B cell (primary cell): ENCODE results near the gene SEC62. TPM values are rescaled to one million over a fixed set of nuclear protein-coding genes. Genes with fewer than 3 reads are reported as not detected.

Experiments
- ATAC-seq: fragments of 200-7000 bp; cut with Tn5 transposase; one replicate; pipeline ENCODE4 v1.10.0; 2021; ENCODE audit warnings: low read depth, mild to moderate bottlenecking, moderate number of reproducible peaks, moderate library complexity
- CTCF ChIA-PET: fragments of 350-600 bp; sonication (Branson Sonifier 250); formaldehyde crosslinking; loops from one replicate; lab custom pipeline; 2021; ENCODE audit warnings: antibody characterized with exemption, inconsistent platforms; lab: Charles Lee
- POLR2A ChIA-PET: fragments of 350-600 bp; sonication (Branson Sonifier 250); formaldehyde crosslinking; loops from one replicate; lab custom pipeline; 2021; ENCODE audit warnings: antibody characterized with exemption; lab: Charles Lee
- DNase-seq: peaks from one replicate; pipeline ENCODE4 v3.0.0; 2013
- H2AFZ ChIP-seq: 2 replicates; pipeline ENCODE4 v1.6.1; 2012; ENCODE audit warnings: mild to moderate bottlenecking, low read depth, low read length; ENCODE audit not compliant: insufficient read depth, poor library complexity, severe bottlenecking
- H3K27ac ChIP-seq, 2 donors: 1 replicate in 1 of 2; 2 replicates in 1 of 2; pipeline ENCODE4 v1.5.1; 2012 to 2013; ENCODE audit warnings: low read length in 2 of 2, mild to moderate bottlenecking in 2 of 2, moderate library complexity in 1 of 2
- H3K27me3 ChIP-seq, 4 experiments: fragments of 200-600 bp in 1 of 4; sonication (generic) in 1 of 4; replicated peaks in 1 of 4; 1 replicate in 2 of 4; 2 replicates in 2 of 4; pipeline versions ENCODE4 v1.6.1 to v1.7.0; 2013 to 2016; ENCODE audit warnings: low read length in 3 of 4, mild to moderate bottlenecking in 2 of 4, mixed read lengths in 1 of 4, moderate library complexity in 1 of 4; ENCODE audit not compliant: insufficient read depth in 4 of 4, control insufficient read depth in 3 of 4; ENCODE audit errors: control extremely low read depth in 1 of 4
- H3K36me3 ChIP-seq, 2 experiments: replicated peaks in 1 of 2; 1 replicate in 1 of 2; 2 replicates in 1 of 2; pipeline versions ENCODE4 v1.6.1 to v1.7.1; 2013; ENCODE audit warnings: low read length in 1 of 2; ENCODE audit not compliant: insufficient read depth in 2 of 2, control insufficient read depth in 1 of 2; ENCODE audit errors: control extremely low read depth in 1 of 2, extremely low read depth in 1 of 2
- H3K4me1 ChIP-seq, 2 donors: fragments of 200-600 bp in 1 of 2; sonication (generic) in 1 of 2; 1 replicate in 1 of 2; 2 replicates in 1 of 2; pipeline versions ENCODE4 v1.5.1 to v1.6.1; 2013 to 2017; ENCODE audit warnings: low read length in 2 of 2; ENCODE audit not compliant: control insufficient read depth in 2 of 2, insufficient read depth in 2 of 2
- H3K4me2 ChIP-seq: replicated peaks from 2 replicates; pipeline ENCODE3; 2012; ENCODE audit warnings: mild to moderate bottlenecking, low read depth, low read length; ENCODE audit not compliant: poor library complexity, severe bottlenecking
- H3K4me3 ChIP-seq, 5 experiments: fragments of 200-600 bp in 1 of 5; sonication (generic) in 1 of 5; 1 replicate in 3 of 5; 2 replicates in 2 of 5; pipeline versions ENCODE4 v1.5.1 to v1.7.0; 2011 to 2016; ENCODE audit warnings: low read length in 4 of 5, mild to moderate bottlenecking in 4 of 5, low read depth in 2 of 5, control low read depth in 1 of 5, moderate library complexity in 1 of 5; ENCODE audit not compliant: insufficient read depth in 1 of 5; ENCODE audit errors: control extremely low read depth in 1 of 5, extremely low read depth in 1 of 5
- H3K79me2 ChIP-seq: fragments of 200-600 bp; sonication (generic); one replicate; pipeline ENCODE4 v1.6.0; 2016; ENCODE audit warnings: low read length; ENCODE audit not compliant: control insufficient read depth, insufficient read depth
- H3K9ac ChIP-seq: fragments of 200-600 bp; sonication (generic); 2 replicates; pipeline ENCODE4 v1.6.1; 2017; ENCODE audit warnings: mild to moderate bottlenecking, low read length, moderate library complexity
- H3K9me3 ChIP-seq, 3 donors: one replicate each; pipeline versions ENCODE4 v1.6.1 to v1.7.1; 2013; ENCODE audit warnings: low read length in 2 of 3; ENCODE audit not compliant: control insufficient read depth in 2 of 3, insufficient read depth in 1 of 3; ENCODE audit errors: control extremely low read depth in 1 of 3
- H4K20me1 ChIP-seq: 2 replicates; pipeline ENCODE4 v1.6.0; 2012; ENCODE audit warnings: mild to moderate bottlenecking, low read length; ENCODE audit not compliant: insufficient read depth, control insufficient read depth, poor library complexity, severe bottlenecking
- H3K27ac Mint-ChIP-seq: one replicate; pipeline ENCODE4 v1.8.0; 2021; ENCODE audit warnings: mixed read lengths
- H3K27me3 Mint-ChIP-seq: one replicate; pipeline ENCODE4 v1.8.0; 2021; ENCODE audit warnings: mixed read lengths
- H3K4me1 Mint-ChIP-seq: one replicate; pipeline ENCODE4 v1.8.0; 2021; ENCODE audit warnings: mixed read lengths
- H3K4me3 Mint-ChIP-seq: one replicate; pipeline ENCODE4 v1.8.0; 2021; ENCODE audit warnings: mixed read lengths
- H3K9me3 Mint-ChIP-seq: one replicate; pipeline ENCODE4 v1.8.0; 2022; ENCODE audit warnings: mixed read lengths; ENCODE audit not compliant: insufficient read depth
- CTCF ChIP-seq: fragments of 200-600 bp; IDR thresholded peaks from one replicate; pipeline ENCODE4 v1.8.0; 2022; ENCODE audit warnings: antibody characterized with exemption, mild to moderate bottlenecking
- EZH2 ChIP-seq: IDR thresholded peaks from 2 replicates; pipeline ENCODE4 v1.6.1; 2012; ENCODE audit warnings: borderline replicate concordance, low read depth, mild to moderate bottlenecking, moderate library complexity, low read length; ENCODE audit not compliant: insufficient read depth, poor library complexity, severe bottlenecking
- WGBS: methylation state at CpG from one replicate; pipeline ENCODE4 v1.1.5; 2013; ENCODE audit warnings: missing lambda C conversion rate; ENCODE audit not compliant: insufficient coverage; 5-methylcytosine and 5-hydroxymethylcytosine counted together
- intact Hi-C: fragments of 100-400 bp; cut with micrococcal nuclease; formaldehyde crosslinking; loops from one replicate; pipeline ENCODE4 v1.10.0; 2022
- polyA plus RNA-seq: library from polyadenylated mRNA; depleted of rRNA; stranded (reverse); fragments of >200 nt; gene quantifications from 2 replicates; pipeline ENCODE4 v1.2.3, GENCODE V29; 2012
- total RNA-seq, 2 donors: library from RNA; stranded (reverse); fragments of 120-200 nt in 1 of 2; gene quantifications; 1 replicate in 1 of 2; 2 replicates in 1 of 2; pipeline versions ENCODE4 v1.2.3 to v1.2.4, GENCODE V29; 2013 to 2022

SEC62 gene
- total and polyA plus RNA-seq, 2 donors (not counting 1 experiment from before 2014, with no cell fraction given) = 40.3 to 166 TPM

GRCh38 chr3:169939751-169940150 lies 26.9 kb upstream of the SEC62 start:
- H3K9me3 Mint-ChIP-seq = peaks cover 3% of the 10 kb centered on the region
- Histone ChIP-seq H2AFZ (no peak overlapping the region), H3K4me3 (peak overlapping the region in 1 of 5 experiments; percentile 22), H3K79me2 (peaks cover 3% of the 10 kb centered on the region), H3K4me1 (peaks cover 64 to 68% of the 10 kb centered on the region in 2 donors), H4K20me1 (no peaks in the 10 kb centered on the region), H3K27ac (peak overlapping the region; percentile 84 to 90), H3K27me3 (no peaks in the 10 kb centered on the region), H3K36me3 (no peaks in the 10 kb centered on the region), H3K9me3 (peaks cover 0 to 5% (median 0%) of the 10 kb centered on the region in 3 donors), H3K9ac (peak overlapping the region; percentile 16), H3K4me2 (peak overlapping the region; percentile 67)
- WGBS = 55% methylated on average over 4 of the region's 5 CpGs
- TF ChIP-seq EZH2 (no peak), CTCF (no peak)
- ChIA-PET CTCF (interaction anchor here (0.6 to 4.3 kb wide), 4 partner anchors 9 to 168 kb away, joined by 3 to 33 read pairs (median 3); no protein-coding TSS in a partner anchor), POLR2A (interaction anchor here (0.6 to 2.2 kb wide), 4 partner anchors 8 to 94 kb away, joined by 3 to 9 read pairs (median 4); partner anchors contain the start of gene SEC62)
- H3K27me3 Mint-ChIP-seq = no peaks in the 10 kb centered on the region
- DNase-seq (no peak), ATAC-seq (no peak)
- H3K4me3 Mint-ChIP-seq = peak overlapping the region; percentile 86
- H3K4me1 Mint-ChIP-seq = peaks cover 73% of the 10 kb centered on the region
- peak overlapping the region; percentile 97 for H3K27ac Mint-ChIP-seq
- intact Hi-C loops = loop anchor here (1.0 to 10.0 kb wide), 4 partner anchors 7 to 418 kb away; partner anchors contain the start of genes LRRC34, LRRIQ4, MECOM and SKIL

- Mint-ChIP-seq H3K27me3 (no peaks in the 10 kb centered on the region), H3K27ac (peak overlapping the region; percentile 97), H3K9me3 (peaks cover 3% of the 10 kb centered on the region), H3K4me1 (peaks cover 72% of the 10 kb centered on the region), H3K4me3 (peak overlapping the region; percentile 86)
- POLR2A ChIA-PET = interaction anchor here (0.6 to 3.9 kb wide), 7 partner anchors 9 to 78 kb away, joined by 3 to 22 read pairs (median 4); partner anchors contain the start of gene SEC62
- H3K4me2 ChIP-seq = peak overlapping the region; percentile 67
- no CpG with 5 or more reads among the region's 6 CpGs for WGBS
- TF ChIP-seq EZH2 = no peak
- TF ChIP-seq CTCF = no peak
- H3K9ac ChIP-seq = peak overlapping the region; percentile 44
- H2AFZ ChIP-seq = peak overlapping the region; percentile 16
- H3K36me3 ChIP-seq = no peaks in the 10 kb centered on the region
- CTCF ChIA-PET = interaction anchor here (0.9 to 4.3 kb wide), 4 partner anchors 9 to 168 kb away, joined by 3 to 33 read pairs (median 4); partner anchors contain the start of gene SEC62
- H3K4me3 ChIP-seq = peak overlapping the region; percentile 3 to 43 (median 34)
- peak; percentile 66 for ATAC-seq
- intact Hi-C loops = loop anchor here (1.0 to 10.0 kb wide), 4 partner anchors 8 to 417 kb away; partner anchors contain the start of genes LRRC34, LRRIQ4, MECOM and SKIL
- peak overlapping the region; percentile 84 to 90 for H3K27ac ChIP-seq
- peak; percentile 91 for DNase-seq
- no peaks in the 10 kb centered on the region for H3K27me3 ChIP-seq
- peaks cover 68 to 69% of the 10 kb centered on the region in 2 donors for H3K4me1 ChIP-seq
- peaks cover 0 to 5% (median 0%) of the 10 kb centered on the region in 3 donors for H3K9me3 ChIP-seq
- H4K20me1 ChIP-seq = no peaks in the 10 kb centered on the region
- H3K79me2 ChIP-seq = peaks cover 3% of the 10 kb centered on the region
Observed at GRCh38 chr3:169940470-169941181, 26.0 kb upstream of the SEC62 start.
